SK-N-SH (cell line): ENCODE measurements around the gene FOXP2. TPM values are rescaled to one million over a fixed set of nuclear protein-coding genes. Genes with fewer than 3 reads are reported as not detected.

ENCODE experiments used
- CTCF ChIA-PET: fragments of 300-600, 350-600 bp; formaldehyde crosslinking; extraction: SDS; loops from one replicate; lab custom pipeline; 2021; lab: Yijun Ruan, JAX
- POLR2A ChIA-PET: fragments of 350-600 bp; sonication (Branson Sonifier 250); formaldehyde crosslinking; extraction: SDS; loops from one replicate; lab custom pipeline; 2020; ENCODE audit warnings: antibody characterized with exemption, inconsistent platforms; lab: Yijun Ruan, JAX
- DNase-seq: peaks from one replicate; pipeline ENCODE4 v3.0.0; 2012
- H2AFZ ChIP-seq: fragments of 200-600 bp; sonication (generic); 2 replicates; pipeline ENCODE4 v1.8.1; 2016; ENCODE audit warnings: antibody characterized with exemption, mild to moderate bottlenecking, low read depth
- H3F3A ChIP-seq: fragments of 200-600 bp; sonication (generic); replicated peaks from 2 replicates; pipeline ENCODE3; 2016; ENCODE audit warnings: antibody characterized with exemption, mild to moderate bottlenecking; ENCODE audit not compliant: insufficient read depth
- H3K27ac ChIP-seq, 2 experiments: fragments of 200-500 bp in 1 of 2; fragments of 200-600 bp in 1 of 2; sonication (Bioruptor generic) in 1 of 2; sonication (generic), shearing (Covaris generic) in 1 of 2; 2 replicates each; pipeline versions ENCODE4 v1.5.1 to v1.6.1; 2014 to 2016; ENCODE audit warnings: low read depth in 2 of 2, inconsistent platforms in 1 of 2, low read length in 1 of 2, mild to moderate bottlenecking in 1 of 2, mixed read lengths in 1 of 2
- H3K27me3 ChIP-seq: fragments of 200-600 bp; sonication (generic), shearing (Covaris generic); 2 replicates; pipeline ENCODE4 v1.6.1; 2016; ENCODE audit warnings: mixed run types; ENCODE audit not compliant: insufficient read depth
- H3K36me3 ChIP-seq, 2 experiments: fragments of 200-500 bp in 1 of 2; fragments of 200-600 bp in 1 of 2; sonication (Bioruptor generic) in 1 of 2; sonication (generic) in 1 of 2; replicated peaks in 1 of 2; 2 replicates each; pipeline versions ENCODE3 to v1.5.1; 2014 to 2016; ENCODE audit warnings: low read length in 1 of 2, mild to moderate bottlenecking in 1 of 2; ENCODE audit not compliant: insufficient read depth in 2 of 2, control insufficient read depth in 1 of 2
- H3K4me1 ChIP-seq, 2 experiments: fragments of 200-500 bp in 1 of 2; fragments of 200-600 bp in 1 of 2; sonication (Bioruptor generic) in 1 of 2; sonication (generic), shearing (Covaris generic) in 1 of 2; 2 replicates each; pipeline versions ENCODE4 v1.5.1 to v1.6.1; 2014 to 2016; ENCODE audit warnings: low read depth in 1 of 2, low read length in 1 of 2, mixed run types in 1 of 2; ENCODE audit not compliant: insufficient read depth in 2 of 2, control insufficient read depth in 1 of 2
- H3K4me2 ChIP-seq: fragments of 200-600 bp; sonication (generic), shearing (Covaris generic); 2 replicates; pipeline ENCODE4 v1.6.1; 2017; ENCODE audit warnings: mixed run types
- H3K4me3 ChIP-seq, 2 experiments: fragments of 200-500 bp in 1 of 2; fragments of 200-600 bp in 1 of 2; sonication (Bioruptor generic) in 1 of 2; sonication (generic), shearing (Covaris generic) in 1 of 2; 2 replicates each; pipeline versions ENCODE4 v1.5.1 to v1.8.1; 2014 to 2016; ENCODE audit warnings: low read depth in 2 of 2, inconsistent platforms in 1 of 2, low read length in 1 of 2, mild to moderate bottlenecking in 1 of 2, mixed read lengths in 1 of 2, moderate library complexity in 1 of 2
- H3K79me2 ChIP-seq: fragments of 200-600 bp; sonication (generic); 2 replicates; pipeline ENCODE4 v1.8.1; 2017; ENCODE audit warnings: mild to moderate bottlenecking; ENCODE audit not compliant: insufficient read depth
- H3K9ac ChIP-seq: fragments of 200-600 bp; sonication (generic); 2 replicates; pipeline ENCODE4 v1.6.1; 2017; ENCODE audit warnings: mixed run types
- H3K9me2 ChIP-seq: fragments of 200-600 bp; sonication (generic); 2 replicates; pipeline ENCODE4 v1.6.1; 2017; ENCODE audit warnings: mixed run types
- H3K9me3 ChIP-seq: fragments of 200-600 bp; sonication (generic); 2 replicates; pipeline ENCODE4 v1.6.1; 2017; ENCODE audit warnings: mixed run types, mild to moderate bottlenecking, moderate library complexity
- H4K20me1 ChIP-seq: fragments of 200-600 bp; sonication (generic); 2 replicates; pipeline ENCODE4 v1.6.1; 2017; ENCODE audit warnings: mild to moderate bottlenecking, mixed run types; ENCODE audit not compliant: insufficient read depth
- CHD2 ChIP-seq: fragments of 150-350 bp; IDR thresholded peaks from 2 replicates; pipeline ENCODE4 v1.6.1; 2018; ENCODE audit warnings: low read length; ENCODE audit not compliant: partially characterized antibody
- CTCF ChIP-seq: fragments of 200-600 bp; sonication (generic); IDR thresholded peaks from 2 replicates; pipeline ENCODE4 v1.6.1; 2017; ENCODE audit warnings: antibody characterized with exemption, mild to moderate bottlenecking, moderate library complexity
- EP300 ChIP-seq, 2 experiments: IDR thresholded peaks; 2 replicates each; pipeline versions ENCODE4 v1.4.0 to v1.6.1; 2012; ENCODE audit warnings: borderline replicate concordance in 1 of 2, low read depth in 1 of 2, low read length in 1 of 2
- EZH2phosphoT487 ChIP-seq: fragments of 200-600 bp; sonication (generic); IDR thresholded peaks from 2 replicates; pipeline ENCODE4 v1.6.1; 2017; ENCODE audit warnings: low read depth, mixed run types, mild to moderate bottlenecking, antibody characterized with exemption, moderate library complexity, borderline replicate concordance
- FOSL2 ChIP-seq: IDR thresholded peaks from 2 replicates; pipeline ENCODE4 v1.4.0; 2012; ENCODE audit warnings: low read depth, mild to moderate bottlenecking, moderate library complexity, borderline replicate concordance
- GABPA ChIP-seq: IDR thresholded peaks from 2 replicates; pipeline ENCODE4 v1.4.0; 2012; ENCODE audit warnings: low read depth, mild to moderate bottlenecking
- IRF3 ChIP-seq: fragments of 150-350 bp; IDR thresholded peaks from 2 replicates; pipeline ENCODE4 v1.6.1; 2016; ENCODE audit warnings: mild to moderate bottlenecking, low read depth, low read length
- JUND ChIP-seq: IDR thresholded peaks from 2 replicates; pipeline ENCODE4 v1.4.0; 2012
- MAX ChIP-seq: IDR thresholded peaks from 2 replicates; pipeline ENCODE4 v1.4.0; 2012; ENCODE audit warnings: low read depth
- MEF2A ChIP-seq: IDR thresholded peaks from 2 replicates; pipeline ENCODE4 v1.4.0; 2012; ENCODE audit warnings: low read depth, borderline replicate concordance
- MXI1 ChIP-seq: IDR thresholded peaks from 2 replicates; pipeline ENCODE4 v1.6.1; 2012; ENCODE audit warnings: mild to moderate bottlenecking, low read depth, low read length, improper control_type of control experiment
- NFIC ChIP-seq: IDR thresholded peaks from 2 replicates; pipeline ENCODE4 v1.4.0; 2012; ENCODE audit warnings: borderline replicate concordance
- NRF1 ChIP-seq: IDR thresholded peaks from 2 replicates; pipeline ENCODE4 v1.6.1; 2012; ENCODE audit warnings: low read depth, mild to moderate bottlenecking, low read length
- PBX3 ChIP-seq: IDR thresholded peaks from 2 replicates; pipeline ENCODE4; 2012
- RAD21 ChIP-seq: IDR thresholded peaks from 2 replicates; pipeline ENCODE4 v1.6.1; 2012; ENCODE audit warnings: mild to moderate bottlenecking, low read length
- RCOR1 ChIP-seq: fragments of 150-350 bp; IDR thresholded peaks from 2 replicates; pipeline ENCODE4 v1.6.1; 2017; ENCODE audit warnings: antibody characterized with exemption, low read length
- REST ChIP-seq: IDR thresholded peaks from 2 replicates; pipeline ENCODE4 v1.6.1; 2012; ENCODE audit warnings: mild to moderate bottlenecking, low read depth, low read length, moderate library complexity
- RFX5 ChIP-seq: IDR thresholded peaks from 2 replicates; pipeline ENCODE4 v1.6.1; 2012; ENCODE audit warnings: mild to moderate bottlenecking, improper control_type of control experiment, low read length
- SIN3A ChIP-seq: IDR thresholded peaks from 2 replicates; pipeline ENCODE4 v1.6.1; 2012; ENCODE audit warnings: low read depth, mild to moderate bottlenecking, low read length, moderate library complexity, borderline replicate concordance
- SMC3 ChIP-seq: IDR thresholded peaks from 2 replicates; pipeline ENCODE4 v1.6.1; 2012; ENCODE audit warnings: low read depth, low read length, improper control_type of control experiment
- TEAD4 ChIP-seq: IDR thresholded peaks from 2 replicates; pipeline ENCODE4 v1.4.0; 2012; ENCODE audit warnings: mild to moderate bottlenecking, borderline replicate concordance; ENCODE audit not compliant: insufficient read depth
- YY1 ChIP-seq: IDR thresholded peaks from 2 replicates; pipeline ENCODE4 v1.4.0; 2012; ENCODE audit warnings: low read depth, mild to moderate bottlenecking
- WGBS: methylation state at CpG from one replicate; pipeline ENCODE4 v1.1.6; 2017; ENCODE audit warnings: low lambda C conversion rate; 5-methylcytosine and 5-hydroxymethylcytosine counted together
- polyA plus RNA-seq, 3 experiments: library from polyadenylated mRNA; depleted of rRNA; stranded (reverse); fragments of >200 nt; gene quantifications; 2 replicates each; pipeline ENCODE4 v1.2.3, GENCODE V29; 2012

Gene FOXP2
- polyA plus RNA-seq, 1 of the 3 experiments (the other 2 are of a cell fraction), result not detected

GRCh38 chr7:114722562-114722961, 307.9 kb downstream of the FOXP2 start (continued):
- TF ChIP-seq CTCF (no peak), MXI1 (no peak), RAD21 (no peak), MAX (no peak), SIN3A (no peak), YY1 (no peak), RCOR1 (no peak), JUND (no peak)

- ChIA-PET POLR2A (no interaction called here), CTCF (no interaction called here)
- H3K27ac ChIP-seq, result no peak overlapping the region
- no peak overlapping the region for H2AFZ ChIP-seq
- H3K4me2 ChIP-seq, result no peak overlapping the region
- WGBS, result 0% methylated on average over 1 of the region's 1 CpG
- H3K9ac ChIP-seq, result no peak overlapping the region
- DNase-seq, result no peak
- no peaks in the 10 kb centered on the region for H3K4me1 ChIP-seq
- peaks cover 4% of the 10 kb centered on the region; the same call in 1 of the 2 replicates for H3K27me3 ChIP-seq
- H3K4me3 ChIP-seq, result no peak overlapping the region
- no peaks in the 10 kb centered on the region for H3K9me2 ChIP-seq
- no peaks in the 10 kb centered on the region for H3K79me2 ChIP-seq
- H4K20me1 ChIP-seq, result no peaks in the 10 kb centered on the region
- no peaks in the 10 kb centered on the region for H3K36me3 ChIP-seq
- no peaks in the 10 kb centered on the region for H3K9me3 ChIP-seq
- H3F3A ChIP-seq, result no peaks in the 10 kb centered on the region
- TF ChIP-seq YY1 (no peak), CTCF (no peak), RCOR1 (no peak), CHD2 (no peak), JUND (no peak), TEAD4 (no peak), REST (no peak), MEF2A (no peak), SMC3 (no peak), IRF3 (no peak), GABPA (no peak), FOSL2 (no peak), NRF1 (no peak), EP300 (IDR thresholded peaks at IDR 0.05; ENCODE audit: borderline replicate concordance in 1 of 2, low read depth in 1 of 2, low read length in 1 of 2) (no peak), NFIC (no peak), RFX5 (no peak), EZH2phosphoT487 (no peak), PBX3 (no peak)
These were observed 308.7 kb downstream of the FOXP2 start for GRCh38 chr7:114723308-114723707.
